Measurements from ENCODE around the gene GTF2H3. TPM values are rescaled to one million over a fixed set of nuclear protein-coding genes. Genes with fewer than 3 reads are reported as not detected.

The GTF2H3 gene
- total RNA-seq (2022; extraction: Qiagen RNA extraction; ENCODE audit: low read depth), result 22.2 to 47.0 TPM (median 28.8 TPM) in 5 replicates

GRCh38 chr12:123633379-123634141 lies at the start of gene GTF2H3, which contains the start of gene EIF2B1:
GTF2H3 (plus strand) TSS chr12:123633829; CDS start chr12:123633860, 31 bp downstream.
EIF2B1 (minus strand) TSS chr12:123633686; CDS start chr12:123633557, 129 bp downstream.

DNA sequence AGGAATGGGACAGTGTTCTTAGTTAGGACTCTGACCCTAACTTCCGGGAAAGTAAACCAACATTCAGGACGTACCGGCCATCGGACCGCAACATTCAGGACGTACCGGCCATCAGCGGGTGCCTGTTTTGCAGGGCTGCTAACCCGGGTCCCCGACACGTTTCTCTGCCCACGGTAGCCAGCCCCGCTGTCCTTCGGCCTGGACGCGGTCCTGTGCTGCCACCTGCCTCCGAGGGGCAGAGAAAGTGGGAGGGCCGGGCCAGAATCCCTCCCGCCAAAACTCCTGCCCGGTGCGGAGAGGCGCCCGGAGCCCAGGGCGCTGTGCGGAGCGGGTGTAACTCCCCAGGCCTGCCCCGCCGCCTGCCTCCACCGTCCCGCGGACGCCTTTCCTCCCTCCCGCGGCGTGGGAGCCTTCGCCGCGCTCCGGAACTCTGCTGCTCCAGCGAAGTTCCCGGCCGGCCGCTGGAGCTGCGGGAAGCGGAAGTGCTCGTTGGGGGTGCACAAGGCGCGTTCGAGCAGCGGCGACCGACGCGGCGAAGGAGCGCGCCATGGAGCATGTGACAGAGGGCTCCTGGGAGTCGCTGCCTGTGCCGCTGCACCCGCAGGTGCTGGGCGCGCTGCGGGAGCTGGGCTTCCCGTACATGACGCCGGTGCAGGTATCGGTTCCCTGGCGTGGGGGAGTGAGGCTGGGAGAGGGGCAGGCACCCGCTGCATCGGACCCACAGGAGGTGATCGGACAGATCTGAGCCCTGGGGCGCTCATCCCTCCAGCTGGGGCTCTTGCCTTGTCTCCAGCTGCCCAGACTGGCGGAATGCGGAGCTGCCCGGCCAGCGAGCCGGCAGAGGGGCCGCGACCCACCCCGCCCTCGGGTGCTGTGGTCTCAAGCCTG lies 31.8 kb upstream of the GTF2H3 start, which contains the start of gene DDX55:
Gene DDX55 (plus strand): TSS at position 498 of the 888 bp plus-strand sequence. CDS start 50 bp downstream, at position 548.

GRCh38 chr12:123670882-123671728 lies 37.5 kb downstream of the GTF2H3 start, which contains the start of gene TCTN2:
TCTN2 (plus strand) TSS chr12:123671113; CDS start chr12:123671241, 128 bp downstream.

Other genes starting within 250 kb of the GTF2H3 start
- gene KMT5A, start 249.7 kb upstream of the GTF2H3 start, total RNA-seq (2022; extraction: Qiagen RNA extraction; ENCODE audit: low read depth), result 47.8 to 56.3 TPM (median 52.2 TPM) in 5 replicates
- gene RILPL2, start 197.1 kb upstream of the GTF2H3 start, total RNA-seq (2022; extraction: Qiagen RNA extraction; ENCODE audit: low read depth), result 1.4 to 1.8 TPM (median 1.7 TPM) in 5 replicates
- gene SNRNP35, start 175.7 kb upstream of the GTF2H3 start, total RNA-seq (2022; extraction: Qiagen RNA extraction; ENCODE audit: low read depth), result 17.2 to 19.9 TPM (median 17.7 TPM) in 5 replicates
- gene RILPL1, start 100.1 kb upstream of the GTF2H3 start, total RNA-seq (2022; extraction: Qiagen RNA extraction; ENCODE audit: low read depth), result 9.9 to 14.1 TPM (median 12.8 TPM) in 5 replicates
- gene TMED2, start 49.3 kb upstream of the GTF2H3 start, total RNA-seq (2022; extraction: Qiagen RNA extraction; ENCODE audit: low read depth), result 165 to 213 TPM (median 191 TPM) in 5 replicates
- 28.8 to 31.3 TPM (median 30.9 TPM) in 5 replicates for gene DDX55, start 31.7 kb upstream of the GTF2H3 start, total RNA-seq (2022; extraction: Qiagen RNA extraction; ENCODE audit: low read depth)
- gene EIF2B1, start 143 bp upstream of the GTF2H3 start, total RNA-seq (2022; extraction: Qiagen RNA extraction; ENCODE audit: low read depth), result 32.4 to 36.9 TPM (median 33.1 TPM) in 5 replicates
- 12.7 to 13.6 TPM (median 13.1 TPM) in 5 replicates for gene TCTN2, start 37.3 kb downstream of the GTF2H3 start, total RNA-seq (2022; extraction: Qiagen RNA extraction; ENCODE audit: low read depth)
- gene ATP6V0A2, start 78.5 kb downstream of the GTF2H3 start, total RNA-seq (2022; extraction: Qiagen RNA extraction; ENCODE audit: low read depth), result 17.1 to 25.5 TPM (median 21.9 TPM) in 5 replicates
- gene DNAH10, start 128.5 kb downstream of the GTF2H3 start, total RNA-seq (2022; extraction: Qiagen RNA extraction; ENCODE audit: low read depth), result 0.15 to 0.40 TPM (median 0.29 TPM) in 5 replicates

All from A549 treated with GW870086 at 1 μM for 4 hours (cell line).